GM12873 (cell line): ENCODE results near the gene RPH3AL.

Experiments
- TF ChIP-seq, protein P1 (sequence below): IDR thresholded peaks from 2 replicates; pipeline ENCODE4 v1.5.1; 2012; ENCODE audit warnings: low read depth, mild to moderate bottlenecking, moderate library complexity, low read length, control low read depth; ENCODE audit not compliant: insufficient read depth; ENCODE audit errors: missing control alignments

The RPH3AL gene

DNA sequence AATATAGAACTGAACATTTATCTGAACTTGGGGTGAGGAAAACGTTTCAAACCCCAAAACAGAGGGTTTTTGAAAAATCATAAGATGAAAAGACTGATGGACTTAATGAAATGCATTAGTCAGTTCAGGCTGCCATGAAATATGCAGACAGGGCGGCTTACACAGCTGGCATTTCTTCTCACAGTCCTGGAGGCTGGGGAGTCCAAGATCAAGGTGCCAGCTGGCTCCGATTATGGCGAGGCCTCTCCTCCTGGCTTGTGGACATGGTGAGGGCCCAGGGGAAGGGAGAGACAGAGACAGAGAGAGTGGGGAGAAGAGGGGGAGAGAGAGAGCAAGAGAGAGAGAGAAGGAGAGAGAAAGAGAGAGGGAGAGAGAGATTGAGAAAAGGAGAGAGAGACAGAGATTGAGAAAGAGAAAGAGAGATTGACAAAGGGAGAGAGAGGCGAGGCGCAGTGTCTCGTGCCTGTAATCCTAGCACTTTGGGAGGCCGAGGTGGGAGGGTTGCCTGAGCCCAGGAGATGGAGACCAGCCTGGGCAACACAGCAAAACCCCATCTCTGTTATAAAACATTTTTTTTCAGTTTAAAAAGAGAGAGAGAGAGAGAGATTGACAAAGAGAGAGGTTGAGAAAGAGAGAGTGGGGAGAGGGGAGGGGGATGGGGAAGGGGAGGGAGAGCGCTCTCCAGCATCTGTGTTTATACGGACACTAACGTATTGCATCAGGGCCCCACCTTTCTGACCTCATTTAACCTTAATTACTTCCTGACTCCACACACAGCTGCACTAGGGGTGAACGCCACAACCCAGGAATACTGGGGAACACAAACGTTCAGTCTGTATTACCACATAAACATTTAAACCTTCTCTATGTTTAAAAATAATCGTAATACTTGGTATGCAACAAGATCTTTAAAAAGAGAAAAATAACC is 24.6 kb upstream of the RPH3AL start:
- TF ChIP-seq, protein P1, sequence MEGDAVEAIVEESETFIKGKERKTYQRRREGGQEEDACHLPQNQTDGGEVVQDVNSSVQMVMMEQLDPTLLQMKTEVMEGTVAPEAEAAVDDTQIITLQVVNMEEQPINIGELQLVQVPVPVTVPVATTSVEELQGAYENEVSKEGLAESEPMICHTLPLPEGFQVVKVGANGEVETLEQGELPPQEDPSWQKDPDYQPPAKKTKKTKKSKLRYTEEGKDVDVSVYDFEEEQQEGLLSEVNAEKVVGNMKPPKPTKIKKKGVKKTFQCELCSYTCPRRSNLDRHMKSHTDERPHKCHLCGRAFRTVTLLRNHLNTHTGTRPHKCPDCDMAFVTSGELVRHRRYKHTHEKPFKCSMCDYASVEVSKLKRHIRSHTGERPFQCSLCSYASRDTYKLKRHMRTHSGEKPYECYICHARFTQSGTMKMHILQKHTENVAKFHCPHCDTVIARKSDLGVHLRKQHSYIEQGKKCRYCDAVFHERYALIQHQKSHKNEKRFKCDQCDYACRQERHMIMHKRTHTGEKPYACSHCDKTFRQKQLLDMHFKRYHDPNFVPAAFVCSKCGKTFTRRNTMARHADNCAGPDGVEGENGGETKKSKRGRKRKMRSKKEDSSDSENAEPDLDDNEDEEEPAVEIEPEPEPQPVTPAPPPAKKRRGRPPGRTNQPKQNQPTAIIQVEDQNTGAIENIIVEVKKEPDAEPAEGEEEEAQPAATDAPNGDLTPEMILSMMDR, result no peak

DNA sequence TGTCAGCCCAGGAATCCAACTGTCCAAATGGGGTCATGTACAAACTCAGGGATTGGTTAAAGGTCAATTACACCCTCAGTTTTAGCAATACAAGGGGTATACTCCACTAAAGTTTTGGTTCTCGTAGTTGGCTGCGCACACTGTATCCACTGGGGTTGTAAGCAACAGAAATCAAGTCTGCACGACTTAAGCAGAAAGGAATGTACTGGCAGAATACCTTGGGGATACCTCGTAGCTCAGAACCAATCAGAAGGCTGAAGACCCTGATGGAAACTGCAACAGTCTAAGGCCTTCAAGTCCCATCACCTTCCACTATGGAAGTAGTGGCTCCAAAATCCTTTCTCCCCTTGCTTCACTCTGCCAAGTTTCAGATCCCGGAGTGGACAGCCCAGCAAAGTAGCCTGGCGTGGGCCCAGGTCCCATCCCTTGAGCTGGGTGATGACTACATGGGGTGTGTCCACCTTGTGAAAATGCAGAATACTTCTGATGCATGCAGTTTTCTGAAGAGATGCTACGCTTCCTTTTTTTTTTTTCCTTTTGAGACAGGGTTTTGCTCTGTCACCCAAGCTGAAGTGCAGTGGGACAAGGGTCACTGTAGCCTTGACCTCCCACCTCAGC is 21.1 kb upstream of the RPH3AL start:
- TF ChIP-seq, protein P1, result no peak

DNA sequence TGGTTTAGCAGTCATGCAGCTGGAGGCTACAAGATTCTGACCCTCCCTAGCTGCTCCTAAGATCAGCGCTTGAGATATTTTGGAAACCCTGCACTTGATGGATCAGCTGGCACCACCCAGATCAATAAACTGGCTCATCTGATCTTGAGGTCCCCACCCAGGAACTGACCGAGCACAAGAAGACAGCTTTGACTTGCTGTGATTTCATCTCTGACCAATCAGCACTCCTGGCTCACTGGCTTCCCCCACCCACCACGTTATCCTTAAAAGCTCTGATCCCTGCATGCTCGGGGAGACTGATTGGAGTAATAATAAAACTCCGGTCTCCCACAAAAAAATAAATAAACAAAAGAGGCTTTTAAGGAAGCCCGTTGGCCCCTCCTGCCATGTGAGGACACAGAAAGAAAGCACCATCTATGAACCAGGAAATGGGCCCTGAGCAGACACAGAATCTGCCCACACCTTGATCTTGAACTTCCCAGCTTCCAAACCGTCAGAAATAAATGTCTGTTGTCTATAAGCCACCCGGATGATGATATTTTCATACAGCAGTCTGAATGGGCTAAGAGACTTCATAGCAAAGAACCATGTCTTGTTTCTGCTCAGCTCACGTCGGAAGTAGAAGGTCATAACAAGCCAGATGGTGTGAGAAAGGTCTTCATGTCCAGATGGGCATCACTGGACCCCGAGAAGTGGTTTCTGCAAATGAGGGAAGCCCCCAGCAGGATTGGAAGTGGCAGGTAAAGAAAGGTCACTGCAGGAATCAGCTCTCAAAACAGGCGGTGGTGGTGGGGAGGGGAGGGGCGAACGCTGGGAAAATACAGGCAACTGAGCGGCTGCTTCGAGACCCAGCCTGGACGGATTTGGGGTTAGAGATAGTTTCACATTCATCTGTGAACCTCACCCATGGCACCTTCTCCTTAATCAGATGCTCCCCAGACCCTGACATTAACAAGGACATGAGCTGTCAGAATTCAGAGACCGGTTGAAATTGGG is 19.8 kb upstream of the RPH3AL start:
- TF ChIP-seq, protein P1, result no peak

DNA sequence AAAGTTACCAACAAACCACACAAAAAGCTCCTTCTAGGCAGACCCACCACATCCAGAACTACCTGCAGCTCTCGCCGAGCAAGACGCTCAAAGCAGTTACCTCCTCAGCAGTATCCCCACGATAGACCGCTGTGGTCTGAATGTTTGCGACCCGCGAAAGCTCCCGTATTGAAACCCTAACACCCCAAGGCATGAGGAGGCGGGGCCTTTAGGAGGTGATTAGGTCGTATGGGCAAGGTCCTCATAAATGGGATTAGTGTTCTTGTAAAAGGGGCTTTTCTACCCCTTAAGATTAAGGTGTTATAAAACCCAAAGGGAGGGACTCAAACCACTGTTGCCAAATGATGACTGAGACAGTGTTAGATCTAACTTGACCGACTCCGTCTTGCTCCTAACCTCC is 19.0 kb upstream of the RPH3AL start:
- TF ChIP-seq, protein P1, result no peak

DNA sequence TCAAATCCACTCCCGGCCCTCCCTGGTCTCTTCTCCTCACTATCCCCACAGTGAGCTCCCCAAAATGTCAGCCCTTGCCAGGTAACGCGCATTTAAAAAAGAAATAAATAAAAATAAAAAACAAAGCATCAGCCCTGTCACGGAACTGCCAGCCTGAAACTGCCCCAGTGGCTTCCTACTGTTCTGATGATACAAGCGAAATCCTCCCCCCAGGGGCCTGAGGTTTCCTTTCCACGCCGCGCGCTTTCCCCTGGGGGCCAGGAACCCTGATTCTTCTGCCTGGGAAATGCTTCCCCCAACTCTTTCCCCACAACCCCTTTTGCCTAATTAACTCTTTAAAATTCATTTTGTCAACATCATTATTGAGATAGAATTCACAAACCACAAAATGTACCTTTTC is 12.2 kb upstream of the RPH3AL start:
- TF ChIP-seq, protein P1, result no peak

DNA sequence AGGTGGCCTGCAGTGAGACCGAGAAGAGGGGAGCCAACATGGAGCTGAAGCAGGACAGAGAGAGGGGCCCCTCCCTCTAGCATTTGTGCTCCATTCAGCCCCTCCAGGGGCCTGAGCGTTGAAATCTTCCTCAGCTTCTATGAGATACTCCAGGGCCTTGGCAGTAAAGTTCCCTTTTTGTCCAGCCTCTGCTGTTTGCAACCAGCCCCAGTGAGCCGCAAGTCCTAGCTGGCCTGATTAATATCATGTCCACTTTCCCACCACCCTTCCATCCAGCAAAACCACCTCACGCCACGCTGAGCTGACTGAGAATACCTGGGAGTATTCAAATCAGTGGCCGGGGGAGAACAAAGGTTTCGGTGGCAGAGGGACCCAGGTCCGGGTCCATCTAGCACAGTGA is 11.7 kb upstream of the RPH3AL start:
- TF ChIP-seq, protein P1, result no peak
